Type B pancreatic cell (in vitro differentiated cells): ENCODE measurements around the gene GALT. TPM values are rescaled to one million over a fixed set of nuclear protein-coding genes. Genes with fewer than 3 reads are reported as not detected.
A peak's percentile ranks its signal among the peaks of the same experiment; 100 is the strongest.

ENCODE experiments used
- DNase-seq: peaks from one replicate; pipeline ENCODE4 v3.0.0; 2021; ENCODE audit warnings: mixed read lengths; ENCODE audit not compliant: unreplicated experiment; ENCODE audit errors: extremely low spot score
- H3K27ac Mint-ChIP-seq: 2 replicates; pipeline ENCODE4 v1.8.0; 2021; ENCODE audit warnings: mild to moderate bottlenecking, mixed read lengths
- H3K27me3 Mint-ChIP-seq: 2 replicates; pipeline ENCODE4 v1.8.0; 2021; ENCODE audit warnings: mixed read lengths
- H3K36me3 Mint-ChIP-seq: 2 replicates; pipeline ENCODE4 v1.8.0; 2021; ENCODE audit warnings: mixed read lengths
- H3K4me1 Mint-ChIP-seq: one replicate; pipeline ENCODE4 v1.8.0; 2021; ENCODE audit warnings: mixed read lengths; ENCODE audit not compliant: unreplicated experiment
- H3K4me3 Mint-ChIP-seq: 2 replicates; pipeline ENCODE4 v1.8.0; 2021; ENCODE audit warnings: mild to moderate bottlenecking, mixed read lengths
- H3K9me3 Mint-ChIP-seq: 2 replicates; pipeline ENCODE4 v1.8.0; 2021; ENCODE audit warnings: mixed read lengths
- CTCF ChIP-seq: fragments of 200-600 bp; sonication (generic); conservative IDR thresholded peaks from 2 replicates; pipeline ENCODE4 v1.5.0; 2021; ENCODE audit warnings: antibody characterized with exemption, mild to moderate bottlenecking
- total RNA-seq: library from RNA; stranded (reverse); gene quantifications from 2 replicates; pipeline ENCODE4 v1.2.1, GENCODE V29; 2021; ENCODE audit warnings: low replicate concordance

Gene GALT
- total RNA-seq, 1 donor from 2014 or later, result 70.5 TPM

GRCh38 chr9:34662526-34663302 lies 16.2 kb downstream of the GALT start, which contains the start of gene CCL27:
Gene CCL27, minus strand, starts transcription at chr9:34662657. Its CDS starts 24 bp downstream, at chr9:34662633.
- Mint-ChIP-seq H3K27me3 (no peaks in the 10 kb centered on the region), H3K9me3 (no peaks in the 10 kb centered on the region), H3K36me3 (peaks cover 5% of the 10 kb centered on the region), H3K4me3 (peak within 1 kb of the TSS; percentile 29), H3K27ac (peak within 1 kb of the TSS; percentile 70), H3K4me1 (peaks cover 9% of the 10 kb centered on the region)
- no peak for DNase-seq
- TF ChIP-seq CTCF, result no peak

GRCh38 chr9:34663303-34663605 lies 16.8 kb downstream of the GALT start:
- Mint-ChIP-seq H3K36me3 (peaks cover 5% of the 10 kb centered on the region), H3K4me1 (peaks cover 9% of the 10 kb centered on the region), H3K9me3 (no peaks in the 10 kb centered on the region), H3K27me3 (no peaks in the 10 kb centered on the region), H3K27ac (peak overlapping the region; percentile 70), H3K4me3 (no peak overlapping the region)
- DNase-seq, result no peak
- TF ChIP-seq CTCF, result no peak

- peak; percentile 75 for TF ChIP-seq CTCF
- H3K9me3 Mint-ChIP-seq, result peaks cover under 1% of the 10 kb centered on the region
- peak overlapping the region; percentile 96 for H3K4me3 Mint-ChIP-seq
- no peak for DNase-seq
- H3K36me3 Mint-ChIP-seq, result peaks cover 15% of the 10 kb centered on the region
- peaks cover 9% of the 10 kb centered on the region for H3K4me1 Mint-ChIP-seq
- H3K27ac Mint-ChIP-seq, result peak overlapping the region; percentile 77
- H3K27me3 Mint-ChIP-seq, result no peaks in the 10 kb centered on the region
Measured at GRCh38 chr9:34664281-34665066, 18.0 kb downstream of the GALT start.

- no peaks in the 10 kb centered on the region for H3K27me3 Mint-ChIP-seq
- no peak for TF ChIP-seq CTCF
- H3K27ac Mint-ChIP-seq, result peak overlapping the region; percentile 98
- H3K36me3 Mint-ChIP-seq, result peaks cover 19% of the 10 kb centered on the region
- no peak for DNase-seq
- H3K4me3 Mint-ChIP-seq, result peak overlapping the region; percentile 96
- H3K9me3 Mint-ChIP-seq, result peaks cover 4% of the 10 kb centered on the region
- peaks cover 9% of the 10 kb centered on the region for H3K4me1 Mint-ChIP-seq
Measured at GRCh38 chr9:34665067-34665380, 18.5 kb downstream of the GALT start.

GRCh38 chr9:34665381-34666250 lies 19.1 kb downstream of the GALT start:
- peak; percentile 90 for DNase-seq
- no peaks in the 10 kb centered on the region for H3K27me3 Mint-ChIP-seq
- H3K4me1 Mint-ChIP-seq, result peaks cover 9% of the 10 kb centered on the region
- H3K4me3 Mint-ChIP-seq, result peak overlapping the region; percentile 96
- peaks cover 19% of the 10 kb centered on the region for H3K36me3 Mint-ChIP-seq
- H3K9me3 Mint-ChIP-seq, result peaks cover 4% of the 10 kb centered on the region
- no peak for TF ChIP-seq CTCF
- H3K27ac Mint-ChIP-seq, result peak overlapping the region; percentile 98
